Measurements from ENCODE around the gene SYNGR4.

DNA sequence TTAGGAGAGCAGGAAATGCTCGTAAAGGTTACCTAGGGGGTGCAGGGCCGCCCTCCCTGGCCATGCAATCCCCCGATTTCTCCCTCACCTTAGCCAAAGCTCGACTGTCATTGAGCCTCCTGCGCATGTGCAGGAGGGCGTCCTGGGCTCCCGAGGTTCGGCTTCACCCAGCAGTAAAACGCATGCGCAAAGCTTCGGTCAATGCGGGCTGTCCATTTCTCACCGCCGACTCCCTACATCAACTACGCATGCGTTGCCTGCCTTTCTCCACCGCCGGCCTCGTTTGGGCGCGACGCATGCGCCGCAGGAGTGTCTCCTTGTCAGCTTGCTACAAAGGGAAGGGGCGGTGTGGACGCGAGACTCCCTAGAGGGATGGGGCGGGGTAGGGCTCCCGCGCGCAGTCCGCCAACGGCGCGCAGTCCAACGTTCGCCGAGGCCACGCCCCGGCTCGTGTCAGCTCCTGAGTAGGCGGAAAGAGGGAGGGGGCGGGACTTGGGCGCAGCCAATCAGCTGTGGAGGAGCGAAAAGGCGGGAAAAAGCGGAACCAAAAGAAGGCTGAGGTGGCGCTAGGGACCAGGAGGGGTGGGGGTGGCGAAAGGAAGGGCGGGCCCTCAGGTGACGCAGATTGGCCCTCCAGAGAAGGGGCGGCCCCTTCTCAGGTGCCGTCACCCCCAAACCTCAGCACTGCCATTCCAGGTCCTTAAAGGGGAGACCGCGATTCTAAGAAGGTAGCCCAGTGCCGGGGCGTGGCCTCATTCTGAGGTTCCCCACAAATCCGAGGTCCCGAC, at the start of gene SYNGR4, which contains the start of gene TMEM143:
- TF ChIP-seq, protein P1, sequence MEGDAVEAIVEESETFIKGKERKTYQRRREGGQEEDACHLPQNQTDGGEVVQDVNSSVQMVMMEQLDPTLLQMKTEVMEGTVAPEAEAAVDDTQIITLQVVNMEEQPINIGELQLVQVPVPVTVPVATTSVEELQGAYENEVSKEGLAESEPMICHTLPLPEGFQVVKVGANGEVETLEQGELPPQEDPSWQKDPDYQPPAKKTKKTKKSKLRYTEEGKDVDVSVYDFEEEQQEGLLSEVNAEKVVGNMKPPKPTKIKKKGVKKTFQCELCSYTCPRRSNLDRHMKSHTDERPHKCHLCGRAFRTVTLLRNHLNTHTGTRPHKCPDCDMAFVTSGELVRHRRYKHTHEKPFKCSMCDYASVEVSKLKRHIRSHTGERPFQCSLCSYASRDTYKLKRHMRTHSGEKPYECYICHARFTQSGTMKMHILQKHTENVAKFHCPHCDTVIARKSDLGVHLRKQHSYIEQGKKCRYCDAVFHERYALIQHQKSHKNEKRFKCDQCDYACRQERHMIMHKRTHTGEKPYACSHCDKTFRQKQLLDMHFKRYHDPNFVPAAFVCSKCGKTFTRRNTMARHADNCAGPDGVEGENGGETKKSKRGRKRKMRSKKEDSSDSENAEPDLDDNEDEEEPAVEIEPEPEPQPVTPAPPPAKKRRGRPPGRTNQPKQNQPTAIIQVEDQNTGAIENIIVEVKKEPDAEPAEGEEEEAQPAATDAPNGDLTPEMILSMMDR (IDR thresholded peaks at IDR 0.05) = no peak
- no peak for TF ChIP-seq POLR2A (IDR thresholded peaks at IDR 0.05)
